ACC112 (cell line): Measurements from ENCODE around the gene NPC2.

Experiments
- H2AFZ ChIP-seq: fragments of 200-600 bp; sonication (generic); one replicate; pipeline ENCODE4 v1.6.0; 2017; ENCODE audit warnings: antibody characterized with exemption, low read length; ENCODE audit not compliant: unreplicated experiment
- H3K27ac ChIP-seq: fragments of 200-600 bp; sonication (generic); 2 replicates; pipeline ENCODE4 v1.5.1; 2014; ENCODE audit warnings: low read depth, mild to moderate bottlenecking, antibody characterized with exemption, low read length, moderate library complexity
- H3K27me3 ChIP-seq: fragments of 200-600 bp; sonication (generic); 2 replicates; pipeline ENCODE4 v1.6.1; 2014; ENCODE audit warnings: mild to moderate bottlenecking, antibody characterized with exemption, low read length, moderate library complexity, mixed read lengths; ENCODE audit not compliant: insufficient read depth
- H3K36me3 ChIP-seq: fragments of 200-600 bp; sonication (generic); 2 replicates; pipeline ENCODE4 v1.6.1; 2016; ENCODE audit warnings: mild to moderate bottlenecking, antibody characterized with exemption, low read length, moderate library complexity, mixed read lengths; ENCODE audit not compliant: insufficient read depth
- H3K4me1 ChIP-seq: fragments of 200-600 bp; sonication (generic); one replicate; pipeline ENCODE4 v1.6.1; 2016; ENCODE audit warnings: low read length, mixed read lengths; ENCODE audit not compliant: insufficient read depth, unreplicated experiment, control insufficient read depth
- H3K4me3 ChIP-seq: fragments of 200-600 bp; sonication (generic); 2 replicates; pipeline ENCODE4 v1.5.1; 2014; ENCODE audit warnings: mild to moderate bottlenecking, low read depth, low read length
- H3K79me2 ChIP-seq: fragments of 200-600 bp; sonication (generic); one replicate; pipeline ENCODE4 v1.6.0; 2016; ENCODE audit warnings: low read length; ENCODE audit not compliant: control insufficient read depth, unreplicated experiment, insufficient read depth

The NPC2 gene

GRCh38 chr14:74488786-74489397 is 4.2 kb downstream of the NPC2 start:
- peaks cover 52% of the 10 kb centered on the region for H3K4me1 ChIP-seq

GRCh38 chr14:74486164-74486563 is 6.9 kb downstream of the NPC2 start:
- Histone ChIP-seq H3K27me3 (no peaks in the 10 kb centered on the region), H3K36me3 (peaks cover 30% of the 10 kb centered on the region), H2AFZ (no peak overlapping the region), H3K4me1 (peaks cover 53% of the 10 kb centered on the region), H3K4me3 (peak overlapping the region; percentile 4; the same call in 1 of the 2 replicates), H3K27ac (no peak overlapping the region), H3K79me2 (peaks cover 32% of the 10 kb centered on the region)

More at GRCh38 chr14:74488786-74489397, 4.2 kb downstream of the NPC2 start:
- Histone ChIP-seq H3K36me3 (peaks cover 11% of the 10 kb centered on the region), H3K27ac (peak overlapping the region; percentile 24), H3K4me3 (0 out of 2 replicates have a peak overlapping the region, but pooled peaks have one; percentile 0), H2AFZ (no peak overlapping the region), H3K79me2 (peaks cover 48% of the 10 kb centered on the region), H3K27me3 (no peaks in the 10 kb centered on the region)

- no peak overlapping the region for H3K27ac ChIP-seq
- no peak overlapping the region for H3K4me3 ChIP-seq
- peaks cover 46% of the 10 kb centered on the region for H3K36me3 ChIP-seq
- H3K79me2 ChIP-seq: peaks cover 21% of the 10 kb centered on the region
- H2AFZ ChIP-seq: no peak overlapping the region
- no peaks in the 10 kb centered on the region for H3K27me3 ChIP-seq
- H3K4me1 ChIP-seq: peaks cover 34% of the 10 kb centered on the region
These were observed 9.8 kb downstream of the NPC2 start for GRCh38 chr14:74483321-74483720.

- Histone ChIP-seq H3K79me2 (peaks cover 17% of the 10 kb centered on the region), H3K27ac (no peak overlapping the region), H3K4me3 (no peak overlapping the region), H3K4me1 (peaks cover 27% of the 10 kb centered on the region), H3K36me3 (peaks cover 42% of the 10 kb centered on the region), H3K27me3 (no peaks in the 10 kb centered on the region), H2AFZ (no peak overlapping the region)
These were observed 10.5 kb downstream of the NPC2 start for GRCh38 chr14:74482571-74482970.

DNA sequence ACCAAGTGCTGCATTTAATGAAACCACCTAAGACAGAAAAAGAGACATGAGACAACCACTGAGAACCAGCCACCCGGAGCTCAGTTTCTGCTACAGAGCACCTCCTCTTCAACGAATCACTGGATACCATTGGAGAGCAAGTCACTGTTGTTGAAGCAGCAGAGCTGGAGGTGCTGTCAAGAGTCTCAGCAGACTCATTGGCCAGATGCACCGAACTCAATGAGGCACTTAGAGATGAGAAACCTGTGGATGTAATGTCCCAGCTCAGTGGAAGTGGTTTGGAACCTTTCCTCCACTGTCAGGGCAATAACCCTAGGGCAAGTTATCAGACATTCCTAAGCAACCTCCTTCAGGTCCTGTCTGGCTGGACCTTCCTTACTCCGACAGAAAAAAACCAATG is 13.1 kb downstream of the NPC2 start:
- Histone ChIP-seq H3K36me3 (peaks cover 35% of the 10 kb centered on the region), H3K79me2 (no peaks in the 10 kb centered on the region), H2AFZ (no peak overlapping the region), H3K4me3 (no peak overlapping the region), H3K4me1 (peaks cover 18% of the 10 kb centered on the region), H3K27ac (no peak overlapping the region), H3K27me3 (no peaks in the 10 kb centered on the region)

- H3K36me3 ChIP-seq: peaks cover 35% of the 10 kb centered on the region
- no peak overlapping the region for H2AFZ ChIP-seq
- no peak overlapping the region for H3K27ac ChIP-seq
- no peak overlapping the region for H3K4me3 ChIP-seq
- no peaks in the 10 kb centered on the region for H3K27me3 ChIP-seq
- peaks cover 18% of the 10 kb centered on the region for H3K4me1 ChIP-seq
- no peaks in the 10 kb centered on the region for H3K79me2 ChIP-seq
These were observed 14.0 kb downstream of the NPC2 start for GRCh38 chr14:74478996-74479635.

- Histone ChIP-seq H3K4me1 (peaks cover 12% of the 10 kb centered on the region), H2AFZ (no peak overlapping the region), H3K79me2 (no peaks in the 10 kb centered on the region), H3K27ac (no peak overlapping the region), H3K4me3 (no peak overlapping the region), H3K36me3 (peaks cover 26% of the 10 kb centered on the region; the same call in 1 of the 2 replicates), H3K27me3 (no peaks in the 10 kb centered on the region)
These were observed 16.5 kb downstream of the NPC2 start for GRCh38 chr14:74476607-74477006.

DNA sequence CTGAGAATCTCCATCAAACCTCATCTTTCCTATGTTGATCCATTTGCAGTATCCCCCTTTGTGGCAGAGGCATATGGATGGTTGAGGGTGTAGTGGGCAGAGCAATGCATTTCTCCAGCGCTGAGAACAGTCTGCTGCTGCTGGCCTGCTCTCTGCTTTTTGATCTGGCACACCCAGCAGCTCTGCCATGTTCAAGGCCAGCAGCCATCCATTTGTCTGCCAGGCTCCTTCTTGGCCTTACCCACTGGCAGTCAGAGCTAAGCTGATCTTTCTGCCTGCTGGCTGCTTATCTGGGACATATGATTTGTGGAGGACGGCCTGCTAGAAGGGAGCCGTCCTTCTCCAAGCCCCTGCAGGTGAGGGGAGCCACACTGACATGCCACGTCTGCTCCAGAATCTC is 17.0 kb downstream of the NPC2 start:
- Histone ChIP-seq H3K27ac (peak overlapping the region; percentile 19; the same call in 1 of the 2 replicates), H3K79me2 (no peaks in the 10 kb centered on the region), H3K27me3 (no peaks in the 10 kb centered on the region), H3K4me1 (peaks cover 12% of the 10 kb centered on the region), H3K4me3 (no peak overlapping the region), H3K36me3 (peaks cover 22% of the 10 kb centered on the region; the same call in 1 of the 2 replicates), H2AFZ (no peak overlapping the region)

- Histone ChIP-seq H3K4me3 (no peak overlapping the region), H3K36me3 (peaks cover 17% of the 10 kb centered on the region; the same call in 1 of the 2 replicates), H3K79me2 (no peaks in the 10 kb centered on the region), H2AFZ (no peak overlapping the region), H3K4me1 (peaks cover 12% of the 10 kb centered on the region), H3K27me3 (no peaks in the 10 kb centered on the region), H3K27ac (peak overlapping the region; percentile 19; the same call in 1 of the 2 replicates)
These were observed 17.4 kb downstream of the NPC2 start for GRCh38 chr14:74475678-74476077.

DNA sequence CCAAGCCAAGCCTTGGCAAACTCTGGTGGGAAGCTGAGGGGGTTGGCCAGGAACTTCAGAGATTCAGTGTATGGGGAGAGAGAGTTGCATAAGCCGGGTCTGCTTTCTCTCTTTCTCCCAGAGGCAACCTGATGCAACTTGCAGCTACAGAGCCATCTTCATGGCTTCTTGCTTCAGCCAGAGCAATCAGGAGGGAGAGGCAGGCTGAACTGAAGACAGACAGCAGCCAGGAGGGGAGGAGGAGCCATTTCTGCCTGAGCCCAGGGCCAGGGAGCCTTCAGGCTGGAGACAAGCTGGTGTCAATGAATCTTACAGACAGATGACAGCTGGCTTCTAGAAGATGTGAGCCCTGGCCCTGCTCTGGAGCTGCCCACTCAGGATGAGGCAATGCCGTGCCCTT is 18.7 kb downstream of the NPC2 start:
- H3K4me3 ChIP-seq: no peak overlapping the region
- H3K27me3 ChIP-seq: no peaks in the 10 kb centered on the region
- H3K36me3 ChIP-seq: peaks cover 8% of the 10 kb centered on the region; the same call in 1 of the 2 replicates
- no peak overlapping the region for H2AFZ ChIP-seq
- no peak overlapping the region for H3K27ac ChIP-seq
- H3K79me2 ChIP-seq: no peaks in the 10 kb centered on the region
- peaks cover 12% of the 10 kb centered on the region for H3K4me1 ChIP-seq

DNA sequence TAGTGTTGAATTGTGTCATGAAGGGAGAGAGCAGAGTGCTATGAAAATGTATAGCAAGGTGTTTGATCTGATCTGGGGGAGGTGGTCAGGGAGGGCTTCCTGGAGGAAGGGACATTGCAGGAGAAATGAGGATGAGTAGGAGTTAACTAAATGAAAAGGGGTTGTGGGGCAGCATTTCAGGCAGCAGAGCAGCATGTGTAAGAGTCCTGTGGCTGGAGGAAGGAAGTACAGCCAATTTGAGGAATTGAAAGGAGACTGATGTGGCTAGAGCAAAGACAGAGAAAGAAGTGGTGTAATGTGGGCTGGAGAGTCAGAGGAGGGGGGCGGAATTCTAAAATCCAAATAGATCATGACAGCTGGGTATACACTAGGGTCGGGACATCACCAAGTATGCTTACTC is 20.5 kb downstream of the NPC2 start:
- peaks cover 6% of the 10 kb centered on the region; the same call in 1 of the 2 replicates for H3K36me3 ChIP-seq
- H3K27ac ChIP-seq: no peak overlapping the region
- no peaks in the 10 kb centered on the region for H3K79me2 ChIP-seq
- peaks cover 12% of the 10 kb centered on the region for H3K4me1 ChIP-seq
- H3K27me3 ChIP-seq: no peaks in the 10 kb centered on the region
- H3K4me3 ChIP-seq: no peak overlapping the region
- no peak overlapping the region for H2AFZ ChIP-seq
